Osteoblast (primary cell): ENCODE data around the gene SERPINB3. TPM values are rescaled to one million over a fixed set of nuclear protein-coding genes. Genes with fewer than 3 reads are reported as not detected.
A peak's percentile ranks its signal among the peaks of the same experiment; 100 is the strongest.

Experiments used
- DNase-seq: peaks from one replicate; pipeline ENCODE4 v3.0.0; 2011; ENCODE audit warnings: low spot score, mixed read lengths; ENCODE audit not compliant: insufficient read length; ENCODE audit errors: missing footprints
- H2AFZ ChIP-seq: 2 replicates; pipeline ENCODE4 v1.6.0; 2011; ENCODE audit warnings: mild to moderate bottlenecking, low read length
- H3K27ac ChIP-seq: 2 replicates; pipeline ENCODE4 v1.5.1; 2011; ENCODE audit warnings: mild to moderate bottlenecking, low read depth, low read length, moderate library complexity
- H3K27me3 ChIP-seq: 2 replicates; pipeline ENCODE4 v1.6.0; 2012; ENCODE audit warnings: mild to moderate bottlenecking, control low read depth, inconsistent platforms, low read length, moderate library complexity; ENCODE audit not compliant: insufficient read depth
- H3K36me3 ChIP-seq: 2 replicates; pipeline ENCODE4 v1.5.1; 2011; ENCODE audit warnings: mild to moderate bottlenecking, low read length, control low read depth, moderate library complexity; ENCODE audit not compliant: insufficient read depth
- H3K4me1 ChIP-seq: 2 replicates; pipeline ENCODE4 v1.5.1; 2011; ENCODE audit warnings: mild to moderate bottlenecking, low read length, control low read depth, moderate library complexity; ENCODE audit not compliant: insufficient read depth
- H3K4me2 ChIP-seq: 2 replicates; pipeline ENCODE4 v1.6.0; 2011; ENCODE audit warnings: mild to moderate bottlenecking, low read length; ENCODE audit not compliant: insufficient read depth
- H3K4me3 ChIP-seq: fragments of 200-600 bp; sonication (generic); 3 replicates; pipeline ENCODE4 v1.5.1; 2012; ENCODE audit warnings: mild to moderate bottlenecking, low read length, inconsistent platforms; ENCODE audit not compliant: insufficient read depth
- H3K79me2 ChIP-seq: 2 replicates; pipeline ENCODE4 v1.6.0; 2012; ENCODE audit warnings: mild to moderate bottlenecking, low read length, control low read depth, inconsistent platforms; ENCODE audit not compliant: insufficient read depth
- H3K9me3 ChIP-seq: 2 replicates; pipeline ENCODE4 v1.5.1; 2011; ENCODE audit warnings: low read depth, low read length, control low read depth
- H4K20me1 ChIP-seq: 2 replicates; pipeline ENCODE4 v1.6.0; 2012; ENCODE audit warnings: mild to moderate bottlenecking, low read length, control low read depth; ENCODE audit not compliant: insufficient read depth
- CTCF ChIP-seq: IDR thresholded peaks from 2 replicates; pipeline ENCODE4 v1.5.1; 2011; ENCODE audit warnings: mild to moderate bottlenecking, low read depth, low read length, moderate library complexity; ENCODE audit errors: extremely low read depth
- total RNA-seq: library from RNA; depleted of rRNA; stranded (reverse); fragments of >200 nt; gene quantifications from 2 replicates; pipeline ENCODE4 v1.2.3, GENCODE V29; 2012

The SERPINB3 gene
- total RNA-seq, 1 donor = not detected

- Histone ChIP-seq H3K4me2 (no peak overlapping the region), H3K9me3 (peaks cover 2% of the 10 kb centered on the region), H3K27ac (no peak overlapping the region), H3K4me1 (no peaks in the 10 kb centered on the region), H3K4me3 (no peak overlapping the region), H2AFZ (no peak overlapping the region), H3K36me3 (no peaks in the 10 kb centered on the region), H3K27me3 (peaks cover 3% of the 10 kb centered on the region), H3K79me2 (no peaks in the 10 kb centered on the region), H4K20me1 (no peaks in the 10 kb centered on the region)
- no peak for TF ChIP-seq CTCF
- peak; percentile 55 for DNase-seq
Measured at GRCh38 chr18:63619661-63620060, 42.0 kb downstream of the SERPINB3 start.

- Histone ChIP-seq H3K9me3 (no peaks in the 10 kb centered on the region), H3K27me3 (peaks cover 6% of the 10 kb centered on the region), H3K4me2 (no peak overlapping the region), H3K27ac (no peak overlapping the region), H4K20me1 (no peaks in the 10 kb centered on the region), H3K4me3 (no peak overlapping the region), H3K4me1 (no peaks in the 10 kb centered on the region), H3K79me2 (no peaks in the 10 kb centered on the region), H2AFZ (no peak overlapping the region), H3K36me3 (no peaks in the 10 kb centered on the region)
- no peak for TF ChIP-seq CTCF
- DNase-seq = no peak
Measured at GRCh38 chr18:63617915-63618234, 43.8 kb downstream of the SERPINB3 start.

GRCh38 chr18:63617049-63617914 lies 44.4 kb downstream of the SERPINB3 start:
- Histone ChIP-seq H2AFZ (no peak overlapping the region), H3K4me2 (no peak overlapping the region), H3K27me3 (peaks cover 6% of the 10 kb centered on the region), H3K9me3 (no peaks in the 10 kb centered on the region), H3K27ac (no peak overlapping the region), H3K36me3 (no peaks in the 10 kb centered on the region), H3K4me1 (no peaks in the 10 kb centered on the region), H3K4me3 (no peak overlapping the region), H3K79me2 (no peaks in the 10 kb centered on the region), H4K20me1 (no peaks in the 10 kb centered on the region)
- peak; percentile 61 for DNase-seq
- TF ChIP-seq CTCF = no peak

- H3K79me2 ChIP-seq = no peaks in the 10 kb centered on the region
- no peaks in the 10 kb centered on the region for H4K20me1 ChIP-seq
- H3K4me3 ChIP-seq = no peak overlapping the region
- H3K4me1 ChIP-seq = no peaks in the 10 kb centered on the region
- peaks cover 6% of the 10 kb centered on the region for H3K27me3 ChIP-seq
- H3K36me3 ChIP-seq = no peaks in the 10 kb centered on the region
- TF ChIP-seq CTCF = no peak
- no peak for DNase-seq
- no peak overlapping the region for H3K4me2 ChIP-seq
- H3K9me3 ChIP-seq = no peaks in the 10 kb centered on the region
- H3K27ac ChIP-seq = no peak overlapping the region
- no peak overlapping the region for H2AFZ ChIP-seq
Measured at GRCh38 chr18:63613420-63613819, 48.3 kb downstream of the SERPINB3 start.
